GM12878 (cell line): Measurements from ENCODE around the gene DUOXA2. TPM values are rescaled to one million over a fixed set of nuclear protein-coding genes. Genes with fewer than 3 reads are reported as not detected.

Experiments
- ATAC-seq: fragments of 200-7000 bp; cut with Tn5 transposase; 3 replicates; pipeline ENCODE4 v1.9.1; 2020; ENCODE audit warnings: mild to moderate bottlenecking, moderate library complexity
- BruUV-seq: library from RNA; stranded (reverse); fragments of 400-500 nt; replicated peaks from 2 replicates; lab custom pipeline; 2021; lab: Mats Ljungman, UMichigan
- CTCF ChIA-PET: fragments of 300-600 bp; sonication (Branson Sonifier 250); formaldehyde crosslinking; extraction: SDS; loops from one replicate; lab custom pipeline; 2021; ENCODE audit warnings: inconsistent platforms; lab: Yijun Ruan, JAX
- POLR2A ChIA-PET: fragments of 350-600 bp; formaldehyde crosslinking; extraction: SDS; loops from one replicate; lab custom pipeline; 2021; ENCODE audit warnings: inconsistent platforms; lab: Charles Lee
- RAD21 ChIA-PET: fragments of 300-600 bp; sonication (Branson Sonifier 250); formaldehyde crosslinking; loops from one replicate; lab custom pipeline; 2023; ENCODE audit warnings: antibody characterized with exemption; ENCODE audit not compliant: unreplicated experiment; lab: Charles Lee
- SMC1A ChIA-PET: fragments of 300-600 bp; sonication (Branson Sonifier 250); formaldehyde crosslinking; loops from one replicate; lab custom pipeline; 2023; ENCODE audit not compliant: unreplicated experiment, uncharacterized antibody; lab: Charles Lee
- DNase-seq: peaks from one replicate; pipeline ENCODE4 v3.0.0-alpha.2; 2011; ENCODE audit warnings: low read depth, low spot score
- FAIRE-seq: peaks from 3 replicates; lab custom pipeline; 2011; peaks lifted over from hg19 to GRCh38; lab: Jason Lieb, UNC
- H2AFZ ChIP-seq: 2 replicates; pipeline ENCODE4 v1.6.0; 2011; ENCODE audit warnings: low read depth, low read length, control low read depth; ENCODE audit not compliant: control insufficient read depth
- H3K27ac ChIP-seq: 2 replicates; pipeline ENCODE4 v1.5.1; 2011; ENCODE audit warnings: control low read depth; ENCODE audit not compliant: control insufficient read depth, insufficient read depth
- H3K27me3 ChIP-seq, 2 experiments: replicated peaks in 1 of 2; 2 replicates each; pipeline versions ENCODE4 v1.6.0 to v1.6.1; 2011; ENCODE audit warnings: low read length in 1 of 2; ENCODE audit not compliant: control insufficient read depth in 2 of 2, insufficient read depth in 2 of 2
- H3K36me3 ChIP-seq, 2 experiments: 2 replicates each; pipeline ENCODE4 v1.5.1; 2011; ENCODE audit warnings: low read length in 1 of 2; ENCODE audit not compliant: control insufficient read depth in 2 of 2, insufficient read depth in 2 of 2
- H3K4me1 ChIP-seq: 2 replicates; pipeline ENCODE4 v1.6.1; 2011; ENCODE audit warnings: mild to moderate bottlenecking, low read length, moderate library complexity, mixed read lengths; ENCODE audit not compliant: control insufficient read depth, insufficient read depth
- H3K4me2 ChIP-seq: 2 replicates; pipeline ENCODE4 v1.6.0; 2011; ENCODE audit warnings: control low read depth; ENCODE audit not compliant: control insufficient read depth, insufficient read depth
- H3K4me3 ChIP-seq: fragments of 200-600 bp; sonication (generic); 2 replicates; pipeline ENCODE4 v1.5.1; 2016
- H3K79me2 ChIP-seq: 2 replicates; pipeline ENCODE4 v1.6.0; 2011; ENCODE audit warnings: low read length; ENCODE audit not compliant: control insufficient read depth, insufficient read depth
- H3K9ac ChIP-seq: 2 replicates; pipeline ENCODE4 v1.8.0; 2011; ENCODE audit warnings: low read length, control low read depth, mixed read lengths; ENCODE audit not compliant: control insufficient read depth, insufficient read depth
- H3K9me3 ChIP-seq: replicated peaks from 3 replicates; pipeline ENCODE4 v1.5.1; 2011; ENCODE audit warnings: mild to moderate bottlenecking, low read length; ENCODE audit not compliant: control insufficient read depth, insufficient read depth
- H4K20me1 ChIP-seq: 2 replicates; pipeline ENCODE4 v1.6.0; 2011; ENCODE audit not compliant: control insufficient read depth, insufficient read depth
- BCL11A ChIP-seq: IDR thresholded peaks from 2 replicates; pipeline ENCODE4 v1.6.1; 2011; ENCODE audit warnings: low read depth, low read length
- CHD1 ChIP-seq: IDR thresholded peaks from 2 replicates; pipeline ENCODE4 v1.6.1; 2012; ENCODE audit warnings: low read depth, low read length, improper control_type of control experiment
- NFYA ChIP-seq: IDR thresholded peaks from 2 replicates; pipeline ENCODE4 v1.6.1; 2011; ENCODE audit warnings: low read depth, mild to moderate bottlenecking, low read length, improper control_type of control experiment, borderline replicate concordance
- POLR2A ChIP-seq: IDR thresholded peaks from 2 replicates; pipeline ENCODE4 v1.6.1; 2011; ENCODE audit warnings: low read depth, mild to moderate bottlenecking, low read length
- POLR2AphosphoS2 ChIP-seq: IDR thresholded peaks from 2 replicates; pipeline ENCODE4 v1.6.1; 2011; ENCODE audit warnings: low read depth, mild to moderate bottlenecking, low read length, improper control_type of control experiment, moderate library complexity
- SP1 ChIP-seq: IDR thresholded peaks from one replicate; pipeline ENCODE4 v1.6.1; 2011; ENCODE audit warnings: low read depth, low read length
- ZNF217 ChIP-seq: fragments of 450-650 bp; IDR thresholded peaks from 2 replicates; pipeline ENCODE4 v1.6.1; 2017; ENCODE audit warnings: antibody characterized with exemption, mild to moderate bottlenecking
- WGBS: methylation state at CpG from one replicate; pipeline ENCODE4 v1.1.6; 2016; ENCODE audit warnings: low lambda C conversion rate; ENCODE audit not compliant: insufficient replicate concordance, insufficient coverage; ENCODE audit errors: missing lambda C conversion rate; 5-methylcytosine and 5-hydroxymethylcytosine counted together
- in situ Hi-C: fragments of 300-500 bp; cut with MboI; formaldehyde crosslinking; loops from 9 replicates; pipeline ENCODE4 v1.14.3; 2018; ENCODE audit warnings: mixed read lengths
- intact Hi-C: fragments of 100-400 bp; cut with micrococcal nuclease; formaldehyde crosslinking; loops from one replicate; pipeline ENCODE4 v1.14.2; 2022; ENCODE audit not compliant: unreplicated experiment
- polyA plus RNA-seq, 11 experiments: library from polyadenylated mRNA; depleted of rRNA in 4 of 11; unstranded in 6 of 11; stranded (reverse) in 5 of 11; fragments of >200 nt; fragmentation: Nextera tagmentation in 4 of 11; fragmentation: Illumina TruSeq in 1 of 11; extraction: Ambion mirVana in 4 of 11; extraction: Trizol in 1 of 11; gene quantifications; 1 replicate in 1 of 11; 2 replicates in 10 of 11; pipeline versions ENCODE4 v1.2.1 to v1.2.3, GENCODE V29; 2011 to 2016; ENCODE audit warnings: inconsistent platforms in 2 of 11, missing spikeins in 2 of 11, low read depth in 1 of 11
- total RNA-seq, 4 experiments: library from RNA; depleted of rRNA in 3 of 4; stranded (reverse); fragments of >200 nt in 3 of 4; fragmentation: Illumina TruSeq in 1 of 4; extraction: Trizol in 1 of 4; gene quantifications; 2 replicates each; pipeline versions ENCODE4 v1.2.1 to v1.2.3, GENCODE V29; 2013 to 2021
- TF ChIP-seq, protein P1 (sequence below): fragments of 150-350 bp; IDR thresholded peaks from 2 replicates; pipeline ENCODE4 v1.6.1; 2014; ENCODE audit warnings: mild to moderate bottlenecking, low read depth, low read length
- TF ChIP-seq, protein P2 (sequence below): fragments of 450-650 bp; formaldehyde crosslinking; IDR thresholded peaks from 2 replicates; pipeline ENCODE4 v1.5.0; 2022; ENCODE audit warnings: mild to moderate bottlenecking, missing genetic modification characterization
- TF ChIP-seq, protein P3 (sequence below): IDR thresholded peaks from 2 replicates; pipeline ENCODE4 v1.6.1; 2012; ENCODE audit warnings: improper control_type of control experiment, low read depth, low read length; ENCODE audit not compliant: insufficient replicate concordance

DUOXA2 gene
- total and polyA plus RNA-seq, 10 of the 15 experiments (the other 5 are each of a cell fraction or from before 2014, with no cell fraction given): not detected

DNA sequence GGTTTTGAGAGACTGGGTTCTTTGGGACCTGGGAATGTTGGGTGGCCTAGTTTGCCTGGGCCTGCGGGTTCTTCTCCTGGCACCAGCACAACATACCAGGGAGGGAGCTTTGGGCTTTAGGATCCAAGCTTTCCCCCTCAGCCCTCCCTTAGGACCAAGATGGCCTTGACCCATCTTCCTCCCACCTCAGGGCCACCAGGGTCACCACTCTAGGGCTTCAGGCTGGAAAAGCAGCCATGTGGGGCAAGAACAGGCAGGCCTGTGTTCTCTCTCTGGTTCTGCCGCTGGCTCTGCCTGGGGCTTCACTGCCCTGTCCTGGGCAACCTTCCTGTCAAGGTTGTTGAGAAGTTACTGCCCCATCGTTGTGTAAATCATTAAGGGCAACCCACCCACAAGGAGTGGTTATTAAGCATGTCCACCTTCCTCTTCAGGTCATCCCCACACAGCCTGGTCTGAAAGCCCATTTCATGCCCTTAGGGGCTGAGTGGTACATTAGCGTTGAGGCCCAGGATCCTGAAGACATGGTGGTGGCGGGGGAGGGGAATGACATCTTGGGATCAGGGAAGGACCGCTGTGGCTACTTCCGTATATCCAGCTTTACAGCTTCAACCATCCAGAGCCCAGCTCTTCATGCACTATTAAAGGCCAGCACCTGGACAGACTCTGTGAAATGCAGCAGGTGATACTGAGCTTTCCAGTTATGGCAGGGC is 16.3 kb downstream of the DUOXA2 start (continued):
- TF ChIP-seq SP1 (no peak), BCL11A (no peak)
- TF ChIP-seq, all 136 proteins: peak for 0

DNA sequence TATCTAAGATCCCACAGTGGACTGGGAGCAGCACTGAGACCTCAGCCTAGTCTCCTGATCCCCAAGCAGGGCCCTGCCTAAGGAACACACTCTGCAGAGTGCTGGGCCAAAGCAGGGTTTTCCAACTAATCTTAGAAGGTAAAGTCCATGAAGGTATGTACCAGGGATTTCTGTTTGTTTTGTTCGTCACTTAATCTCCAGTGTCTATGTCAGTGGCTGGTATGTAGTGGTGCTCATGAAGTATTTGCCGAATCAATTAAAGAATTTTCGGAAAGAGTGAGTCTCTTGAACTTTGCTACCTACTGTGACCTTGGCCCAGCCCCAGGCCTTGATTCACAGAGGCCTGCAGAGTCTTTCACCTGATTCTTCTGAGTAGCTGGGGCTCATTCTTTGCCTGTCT is 17.4 kb downstream of the DUOXA2 start:
- CTCF ChIA-PET: interaction anchor here (1.4 to 4.6 kb wide), 5 partner anchors 10 to 73 kb away, joined by 4 to 23 read pairs (median 8); no protein-coding TSS in a partner anchor
- SMC1A ChIA-PET: interaction anchor here (0.9 kb wide), 1 partner anchor 44 kb away, joined by 4 read pairs; no protein-coding TSS in a partner anchor
- FAIRE-seq (no peak), DNase-seq (no peak), ATAC-seq (no peak)
- Histone ChIP-seq H3K4me3 (no peak overlapping the region), H3K79me2 (no peaks in the 10 kb centered on the region), H2AFZ (no peak overlapping the region), H3K27me3 (peaks cover 5 to 14% of the 10 kb centered on the region in 2 experiments), H3K27ac (no peak overlapping the region), H3K9ac (no peak overlapping the region), H3K9me3 (no peaks in the 10 kb centered on the region), H4K20me1 (no peaks in the 10 kb centered on the region), H3K36me3 (no peaks in the 10 kb centered on the region), H3K4me2 (no peak overlapping the region), H3K4me1 (no peaks in the 10 kb centered on the region)
- RAD21 ChIA-PET: no interaction called here
- POLR2A ChIA-PET: no interaction called here
- 34% methylated on average over 3 of the region's 3 CpGs for WGBS
- no TSS peak for BruUV-seq
- in situ Hi-C loops: no loop called here
- intact Hi-C loops: no loop called here
- TF ChIP-seq ZNF217 (no peak), NFYA (no peak), CHD1 (no peak), POLR2AphosphoS2 (no peak), POLR2A (no peak)
- TF ChIP-seq, protein P1, sequence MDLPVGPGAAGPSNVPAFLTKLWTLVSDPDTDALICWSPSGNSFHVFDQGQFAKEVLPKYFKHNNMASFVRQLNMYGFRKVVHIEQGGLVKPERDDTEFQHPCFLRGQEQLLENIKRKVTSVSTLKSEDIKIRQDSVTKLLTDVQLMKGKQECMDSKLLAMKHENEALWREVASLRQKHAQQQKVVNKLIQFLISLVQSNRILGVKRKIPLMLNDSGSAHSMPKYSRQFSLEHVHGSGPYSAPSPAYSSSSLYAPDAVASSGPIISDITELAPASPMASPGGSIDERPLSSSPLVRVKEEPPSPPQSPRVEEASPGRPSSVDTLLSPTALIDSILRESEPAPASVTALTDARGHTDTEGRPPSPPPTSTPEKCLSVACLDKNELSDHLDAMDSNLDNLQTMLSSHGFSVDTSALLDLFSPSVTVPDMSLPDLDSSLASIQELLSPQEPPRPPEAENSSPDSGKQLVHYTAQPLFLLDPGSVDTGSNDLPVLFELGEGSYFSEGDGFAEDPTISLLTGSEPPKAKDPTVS: no peak
- TF ChIP-seq, protein P2, sequence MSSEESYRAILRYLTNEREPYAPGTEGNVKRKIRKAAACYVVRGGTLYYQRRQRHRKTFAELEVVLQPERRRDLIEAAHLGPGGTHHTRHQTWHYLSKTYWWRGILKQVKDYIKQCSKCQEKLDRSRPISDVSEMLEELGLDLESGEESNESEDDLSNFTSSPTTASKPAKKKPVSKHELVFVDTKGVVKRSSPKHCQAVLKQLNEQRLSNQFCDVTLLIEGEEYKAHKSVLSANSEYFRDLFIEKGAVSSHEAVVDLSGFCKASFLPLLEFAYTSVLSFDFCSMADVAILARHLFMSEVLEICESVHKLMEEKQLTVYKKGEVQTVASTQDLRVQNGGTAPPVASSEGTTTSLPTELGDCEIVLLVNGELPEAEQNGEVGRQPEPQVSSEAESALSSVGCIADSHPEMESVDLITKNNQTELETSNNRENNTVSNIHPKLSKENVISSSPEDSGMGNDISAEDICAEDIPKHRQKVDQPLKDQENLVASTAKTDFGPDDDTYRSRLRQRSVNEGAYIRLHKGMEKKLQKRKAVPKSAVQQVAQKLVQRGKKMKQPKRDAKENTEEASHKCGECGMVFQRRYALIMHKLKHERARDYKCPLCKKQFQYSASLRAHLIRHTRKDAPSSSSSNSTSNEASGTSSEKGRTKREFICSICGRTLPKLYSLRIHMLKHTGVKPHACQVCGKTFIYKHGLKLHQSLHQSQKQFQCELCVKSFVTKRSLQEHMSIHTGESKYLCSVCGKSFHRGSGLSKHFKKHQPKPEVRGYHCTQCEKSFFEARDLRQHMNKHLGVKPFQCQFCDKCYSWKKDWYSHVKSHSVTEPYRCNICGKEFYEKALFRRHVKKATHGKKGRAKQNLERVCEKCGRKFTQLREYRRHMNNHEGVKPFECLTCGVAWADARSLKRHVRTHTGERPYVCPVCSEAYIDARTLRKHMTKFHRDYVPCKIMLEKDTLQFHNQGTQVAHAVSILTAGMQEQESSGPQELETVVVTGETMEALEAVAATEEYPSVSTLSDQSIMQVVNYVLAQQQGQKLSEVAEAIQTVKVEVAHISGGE (CRISPR knock-in tag): no peak
- TF ChIP-seq, protein P3, sequence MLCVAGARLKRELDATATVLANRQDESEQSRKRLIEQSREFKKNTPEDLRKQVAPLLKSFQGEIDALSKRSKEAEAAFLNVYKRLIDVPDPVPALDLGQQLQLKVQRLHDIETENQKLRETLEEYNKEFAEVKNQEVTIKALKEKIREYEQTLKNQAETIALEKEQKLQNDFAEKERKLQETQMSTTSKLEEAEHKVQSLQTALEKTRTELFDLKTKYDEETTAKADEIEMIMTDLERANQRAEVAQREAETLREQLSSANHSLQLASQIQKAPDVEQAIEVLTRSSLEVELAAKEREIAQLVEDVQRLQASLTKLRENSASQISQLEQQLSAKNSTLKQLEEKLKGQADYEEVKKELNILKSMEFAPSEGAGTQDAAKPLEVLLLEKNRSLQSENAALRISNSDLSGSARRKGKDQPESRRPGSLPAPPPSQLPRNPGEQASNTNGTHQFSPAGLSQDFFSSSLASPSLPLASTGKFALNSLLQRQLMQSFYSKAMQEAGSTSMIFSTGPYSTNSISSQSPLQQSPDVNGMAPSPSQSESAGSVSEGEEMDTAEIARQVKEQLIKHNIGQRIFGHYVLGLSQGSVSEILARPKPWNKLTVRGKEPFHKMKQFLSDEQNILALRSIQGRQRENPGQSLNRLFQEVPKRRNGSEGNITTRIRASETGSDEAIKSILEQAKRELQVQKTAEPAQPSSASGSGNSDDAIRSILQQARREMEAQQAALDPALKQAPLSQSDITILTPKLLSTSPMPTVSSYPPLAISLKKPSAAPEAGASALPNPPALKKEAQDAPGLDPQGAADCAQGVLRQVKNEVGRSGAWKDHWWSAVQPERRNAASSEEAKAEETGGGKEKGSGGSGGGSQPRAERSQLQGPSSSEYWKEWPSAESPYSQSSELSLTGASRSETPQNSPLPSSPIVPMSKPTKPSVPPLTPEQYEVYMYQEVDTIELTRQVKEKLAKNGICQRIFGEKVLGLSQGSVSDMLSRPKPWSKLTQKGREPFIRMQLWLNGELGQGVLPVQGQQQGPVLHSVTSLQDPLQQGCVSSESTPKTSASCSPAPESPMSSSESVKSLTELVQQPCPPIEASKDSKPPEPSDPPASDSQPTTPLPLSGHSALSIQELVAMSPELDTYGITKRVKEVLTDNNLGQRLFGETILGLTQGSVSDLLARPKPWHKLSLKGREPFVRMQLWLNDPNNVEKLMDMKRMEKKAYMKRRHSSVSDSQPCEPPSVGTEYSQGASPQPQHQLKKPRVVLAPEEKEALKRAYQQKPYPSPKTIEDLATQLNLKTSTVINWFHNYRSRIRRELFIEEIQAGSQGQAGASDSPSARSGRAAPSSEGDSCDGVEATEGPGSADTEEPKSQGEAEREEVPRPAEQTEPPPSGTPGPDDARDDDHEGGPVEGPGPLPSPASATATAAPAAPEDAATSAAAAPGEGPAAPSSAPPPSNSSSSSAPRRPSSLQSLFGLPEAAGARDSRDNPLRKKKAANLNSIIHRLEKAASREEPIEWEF: no peak
